Breast epithelium (tissue), 4 donors: ENCODE measurements around the gene TAF10. TPM values are rescaled to one million over a fixed set of nuclear protein-coding genes. Genes with fewer than 3 reads are reported as not detected.

Experiments
- DNase-seq, 2 donors: peaks; one replicate each; pipeline ENCODE4 v3.0.0-alpha.2; 2019; ENCODE audit warnings: low spot score in 2 of 2
- H3K27ac ChIP-seq, 2 donors: fragments of 200-600 bp; sonication (generic) in 1 of 2; one replicate each; pipeline ENCODE4 v1.5.1; 2016 to 2019; ENCODE audit warnings: mild to moderate bottlenecking in 1 of 2
- H3K27me3 ChIP-seq, 2 donors: fragments of 200-600 bp; sonication (generic) in 1 of 2; one replicate each; pipeline versions ENCODE4 v1.5.1 to v1.6.0; 2017 to 2019; ENCODE audit warnings: control low read depth in 1 of 2, mild to moderate bottlenecking in 1 of 2
- H3K36me3 ChIP-seq: fragments of 200-600 bp; one replicate; pipeline ENCODE4 v1.5.1; 2019
- H3K4me1 ChIP-seq, 2 donors: fragments of 200-600 bp; sonication (generic); one replicate each; pipeline ENCODE4 v1.5.1; 2016 to 2019; ENCODE audit warnings: control low read depth in 1 of 2
- H3K4me3 ChIP-seq, 3 donors: fragments of 200-600 bp; sonication (generic); 1 replicate in 2 of 3; 2 replicates in 1 of 3; pipeline ENCODE4 v1.5.1; 2016 to 2019; ENCODE audit warnings: mild to moderate bottlenecking in 3 of 3, moderate library complexity in 2 of 3
- H3K9me3 ChIP-seq, 2 donors: fragments of 200-600 bp; sonication (generic) in 1 of 2; one replicate each; pipeline ENCODE4 v1.5.1; 2016 to 2019; ENCODE audit warnings: control low read depth in 1 of 2
- CTCF ChIP-seq, 3 donors: fragments of 450-650 bp; IDR thresholded peaks; one replicate each; pipeline ENCODE4 v1.5.1; 2016 to 2017; ENCODE audit warnings: antibody characterized with exemption in 3 of 3, mild to moderate bottlenecking in 3 of 3, moderate library complexity in 3 of 3
- POLR2A ChIP-seq: fragments of 450-650 bp; IDR thresholded peaks from one replicate; pipeline ENCODE4 v1.6.1; 2016; ENCODE audit warnings: antibody characterized with exemption, mild to moderate bottlenecking, moderate library complexity
- POLR2AphosphoS5 ChIP-seq, 3 donors: sonication (generic); formaldehyde crosslinking; IDR thresholded peaks; one replicate each; pipeline ENCODE4 v1.6.1; 2017; ENCODE audit warnings: antibody characterized with exemption in 3 of 3
- intact Hi-C: fragments of 100-400 bp; cut with DNase I; formaldehyde crosslinking; loops from one replicate; pipeline ENCODE4 v1.15.1; 2023; ENCODE audit warnings: low total_unique reads
- total RNA-seq, 3 donors: library from RNA; depleted of rRNA; stranded (reverse); fragments of >200 nt; gene quantifications; one replicate each; pipeline ENCODE4 v1.1.0, GENCODE V29; 2016

TAF10 gene
- total RNA-seq, 3 donors from 2014 or later = 45.4 to 82.6 (median 54.7) TPM

GRCh38 chr11:6572215-6572614 is 39.8 kb downstream of the TAF10 start:
- Histone ChIP-seq H3K27ac (no peak overlapping the region), H3K4me3 (no peak overlapping the region)

GRCh38 chr11:6571434-6572008 is 40.5 kb downstream of the TAF10 start:
- Histone ChIP-seq H3K4me1 (no peaks in the 10 kb centered on the region), H3K27me3 (no peaks in the 10 kb centered on the region), H3K4me3 (no peak overlapping the region), H3K9me3 (no peaks in the 10 kb centered on the region), H3K36me3 (no peaks in the 10 kb centered on the region), H3K27ac (no peak overlapping the region)
- DNase-seq = no peak
- intact Hi-C loops = no loop called here
- TF ChIP-seq POLR2AphosphoS5 (IDR thresholded peaks at IDR 0.05) (no peak), CTCF (IDR thresholded peaks at IDR 0.05) (no peak), POLR2A (no peak)

More at GRCh38 chr11:6572215-6572614, 39.8 kb downstream of the TAF10 start:
- no peak for DNase-seq
- Histone ChIP-seq H3K4me1 (peaks cover 0 to 1% of the 10 kb centered on the region in 2 donors), H3K9me3 (no peaks in the 10 kb centered on the region), H3K36me3 (no peaks in the 10 kb centered on the region), H3K27me3 (no peaks in the 10 kb centered on the region)
- intact Hi-C loops = no loop called here
- no peak for TF ChIP-seq CTCF (IDR thresholded peaks at IDR 0.05)
- TF ChIP-seq POLR2A = no peak
- TF ChIP-seq POLR2AphosphoS5 (IDR thresholded peaks at IDR 0.05) = no peak

- no peaks in the 10 kb centered on the region for H3K4me1 ChIP-seq
- H3K36me3 ChIP-seq = no peaks in the 10 kb centered on the region
- TF ChIP-seq POLR2AphosphoS5 (IDR thresholded peaks at IDR 0.05) (no peak), CTCF (IDR thresholded peaks at IDR 0.05) (no peak), POLR2A (no peak)
- H3K9me3 ChIP-seq = no peaks in the 10 kb centered on the region
- intact Hi-C loops = no loop called here
- H3K4me3 ChIP-seq = no peak overlapping the region
- H3K27ac ChIP-seq = no peak overlapping the region
- no peak for DNase-seq
- H3K27me3 ChIP-seq = no peaks in the 10 kb centered on the region
Observed at GRCh38 chr11:6570691-6571427, 41.2 kb downstream of the TAF10 start.

- no peaks in the 10 kb centered on the region for H3K27me3 ChIP-seq
- H3K4me3 ChIP-seq = no peak overlapping the region
- H3K4me1 ChIP-seq = no peaks in the 10 kb centered on the region
- no peak for DNase-seq
- intact Hi-C loops = no loop called here
- no peaks in the 10 kb centered on the region for H3K36me3 ChIP-seq
- no peaks in the 10 kb centered on the region for H3K9me3 ChIP-seq
- TF ChIP-seq POLR2A = no peak
- TF ChIP-seq POLR2AphosphoS5 (IDR thresholded peaks at IDR 0.05) = no peak
- no peak for TF ChIP-seq CTCF (IDR thresholded peaks at IDR 0.05)
- H3K27ac ChIP-seq = no peak overlapping the region
Observed at GRCh38 chr11:6569706-6570105, 42.3 kb downstream of the TAF10 start.

- no peaks in the 10 kb centered on the region for H3K9me3 ChIP-seq
- no peak overlapping the region for H3K4me3 ChIP-seq
- TF ChIP-seq CTCF (IDR thresholded peaks at IDR 0.05) (no peak), POLR2A (no peak), POLR2AphosphoS5 (IDR thresholded peaks at IDR 0.05) (no peak)
- no peaks in the 10 kb centered on the region for H3K27me3 ChIP-seq
- intact Hi-C loops = no loop called here
- no peaks in the 10 kb centered on the region for H3K4me1 ChIP-seq
- no peaks in the 10 kb centered on the region for H3K36me3 ChIP-seq
- peak in 1 of 2 donors; percentile 69 for DNase-seq
- H3K27ac ChIP-seq = no peak overlapping the region
Observed at GRCh38 chr11:6568191-6568918, 43.7 kb downstream of the TAF10 start.
